Measurements from ENCODE around the gene DRD2.
A peak's percentile ranks its signal among the peaks of the same experiment; 100 is the strongest.

Gene DRD2

GRCh38 chr11:113477321-113477720 is 2.1 kb upstream of the DRD2 start:
- peaks cover 29% of the 10 kb centered on the region for H3K27me3 ChIP-seq (ENCODE audit: insufficient read depth, poor library complexity, severe bottlenecking)
- H3K4me3 ChIP-seq (replicated peaks; ENCODE audit: insufficient read depth, low read length) = no peak overlapping the region
- H3K27ac ChIP-seq (replicated peaks) = no peak overlapping the region
- TF ChIP-seq CTCF (IDR thresholded peaks at IDR 0.05; ENCODE audit: insufficient read depth, low read length) (no peak), GABPA (IDR thresholded peaks at IDR 0.05; ENCODE audit: low read depth) (no peak), POLR2AphosphoS5 (IDR thresholded peaks at IDR 0.05; ENCODE audit: low read depth) (no peak), REST (IDR thresholded peaks at IDR 0.05; ENCODE audit: insufficient replicate concordance, low read depth) (no peak), SPI1 (IDR thresholded peaks at IDR 0.05; ENCODE audit: borderline replicate concordance, low read depth) (no peak)
- DNase-seq (ENCODE audit: low read depth in 1 of 2, low spot score in 1 of 2) = no peak

- H3K27ac ChIP-seq (replicated peaks) = no peak overlapping the region
- peaks cover 29% of the 10 kb centered on the region for H3K27me3 ChIP-seq (ENCODE audit: insufficient read depth, poor library complexity, severe bottlenecking)
- DNase-seq (ENCODE audit: low read depth in 1 of 2, low spot score in 1 of 2) = no peak
- no peak overlapping the region for H3K4me3 ChIP-seq (replicated peaks; ENCODE audit: insufficient read depth, low read length)
- TF ChIP-seq SPI1 (IDR thresholded peaks at IDR 0.05; ENCODE audit: borderline replicate concordance, low read depth) = no peak
Observed at GRCh38 chr11:113476553-113476952, 1.4 kb upstream of the DRD2 start.

- peak in 1 of 2 experiments; percentile 25 for DNase-seq (ENCODE audit: low read depth in 1 of 2, low spot score in 1 of 2)
- no peak for TF ChIP-seq CTCF (IDR thresholded peaks at IDR 0.05; ENCODE audit: insufficient read depth, low read length)
- TF ChIP-seq REST (IDR thresholded peaks at IDR 0.05; ENCODE audit: insufficient replicate concordance, low read depth) = peak; percentile 95
- H3K27me3 ChIP-seq (ENCODE audit: insufficient read depth, poor library complexity, severe bottlenecking) = peaks cover 28% of the 10 kb centered on the region
- H3K27ac ChIP-seq (replicated peaks) = no peak overlapping the region
- H3K4me3 ChIP-seq (replicated peaks; ENCODE audit: insufficient read depth, low read length) = no peak overlapping the region
Observed at GRCh38 chr11:113474362-113475159, 637 bp downstream of the DRD2 start.

GRCh38 chr11:113473983-113474361 is 1.2 kb downstream of the DRD2 start:
- no peak for TF ChIP-seq CTCF (IDR thresholded peaks at IDR 0.05; ENCODE audit: insufficient read depth, low read length)
- no peak for TF ChIP-seq POLR2AphosphoS5 (IDR thresholded peaks at IDR 0.05; ENCODE audit: low read depth)
- TF ChIP-seq REST (IDR thresholded peaks at IDR 0.05; ENCODE audit: insufficient replicate concordance, low read depth) = no peak
- no peak for TF ChIP-seq GABPA (IDR thresholded peaks at IDR 0.05; ENCODE audit: low read depth)
- no peak for TF ChIP-seq SPI1 (IDR thresholded peaks at IDR 0.05; ENCODE audit: borderline replicate concordance, low read depth)
- H3K27me3 ChIP-seq (ENCODE audit: insufficient read depth, poor library complexity, severe bottlenecking) = peaks cover 30% of the 10 kb centered on the region
- no peak for DNase-seq (ENCODE audit: low read depth in 1 of 2, low spot score in 1 of 2)
- no peak overlapping the region for H3K27ac ChIP-seq (replicated peaks)
- no peak overlapping the region for H3K4me3 ChIP-seq (replicated peaks; ENCODE audit: insufficient read depth, low read length)

Measured in HL-60 (cell line).